Right ventricle myocardium superior (tissue), 1 donor: ENCODE data around the gene VIM. TPM values are rescaled to one million over a fixed set of nuclear protein-coding genes. Genes with fewer than 3 reads are reported as not detected.

Experiments used
- ATAC-seq: fragments of 200-7000 bp; cut with Tn5 transposase; one replicate; pipeline ENCODE4 v1.9.1; 2020; ENCODE audit warnings: mild to moderate bottlenecking; ENCODE audit not compliant: poor library complexity
- DNase-seq: peaks from one replicate; pipeline ENCODE4 v3.0.0-alpha.2; 2020
- intact Hi-C: fragments of 100-400 bp; cut with DNase I; formaldehyde crosslinking; loops from one replicate; pipeline ENCODE4 v1.11.2; 2022
- long read RNA-seq: library from polyadenylated mRNA; unstranded; transcript quantifications from one replicate; pipeline ENCODE4 v2.0.0, GENCODE V29; 2021
- total RNA-seq: library from RNA; stranded (reverse); fragmentation: NEBNext Ultra II Directional; extraction: Animal tissue kit (Norgen Biotek cat#: 25700); gene quantifications from one replicate; pipeline ENCODE4 v1.2.1, GENCODE V29; 2021
- donor health status: DM: no; HTN: yes; CAD: no; lungs with severe emphysema.

Gene VIM
- 364 TPM for total RNA-seq
- long read RNA-seq, transcript VIM-201 (9 exons, 1,868 nt) = major isoform, 761 of 788 reads
- long read RNA-seq, partial matches to known transcripts = 10 of 788 reads
- long read RNA-seq, other reads (novel, unspliced or antisense) = 16 of 788 reads

- ATAC-seq = peak; percentile 70
- intact Hi-C loops = no loop called here
These were observed at the start of gene VIM for GRCh38 chr10:17228091-17229015. Gene VIM (plus strand): TSS chr10:17228241. CDS start chr10:17229423, 1,182 bp downstream.

GRCh38 chr10:17179002-17179401, 49.0 kb upstream of the VIM start:
- intact Hi-C loops = no loop called here
- ATAC-seq (no peak), DNase-seq (no peak)

More at GRCh38 chr10:17228091-17229015, at the start of gene VIM:
- DNase-seq = peak; percentile 92

- DNase-seq = no peak
- intact Hi-C loops = no loop called here
- ATAC-seq = no peak
These were observed 46.9 kb upstream of the VIM start for GRCh38 chr10:17181110-17181509.

GRCh38 chr10:17181751-17182150, 46.3 kb upstream of the VIM start:
- DNase-seq (no peak), ATAC-seq (no peak)
- intact Hi-C loops = no loop called here

- ATAC-seq (no peak), DNase-seq (no peak)
- intact Hi-C loops = no loop called here
These were observed 44.9 kb upstream of the VIM start for GRCh38 chr10:17183110-17183509.

- DNase-seq (no peak), ATAC-seq (no peak)
- intact Hi-C loops = no loop called here
These were observed 42.2 kb upstream of the VIM start for GRCh38 chr10:17185873-17186272.

GRCh38 chr10:17188644-17189172, 39.3 kb upstream of the VIM start:
- intact Hi-C loops = no loop called here
- DNase-seq (no peak), ATAC-seq (no peak)

- ATAC-seq = no peak
- intact Hi-C loops = no loop called here
- no peak for DNase-seq
These were observed 37.4 kb upstream of the VIM start for GRCh38 chr10:17190602-17191001.

GRCh38 chr10:17195083-17195482, 33.0 kb upstream of the VIM start:
- intact Hi-C loops = no loop called here
- no peak for DNase-seq
- no peak for ATAC-seq

GRCh38 chr10:17196045-17196444, 32.0 kb upstream of the VIM start:
- no peak for ATAC-seq
- intact Hi-C loops = no loop called here
- DNase-seq = no peak

GRCh38 chr10:17196573-17196972, 31.5 kb upstream of the VIM start:
- DNase-seq = no peak
- intact Hi-C loops = no loop called here
- ATAC-seq = no peak

GRCh38 chr10:17199351-17199804, 28.7 kb upstream of the VIM start:
- no peak for ATAC-seq
- DNase-seq = no peak
- intact Hi-C loops = no loop called here

- no peak for DNase-seq
- ATAC-seq = no peak
- intact Hi-C loops = no loop called here
These were observed 27.8 kb upstream of the VIM start for GRCh38 chr10:17200001-17200911.

GRCh38 chr10:17200912-17201793, 26.9 kb upstream of the VIM start, which contains the start of gene TRDMT1:
Gene TRDMT1 (minus strand): TSS chr10:17201672. CDS start chr10:17201634, 38 bp downstream.
- intact Hi-C loops = no loop called here
- peak; percentile 100 for ATAC-seq

GRCh38 chr10:17201794-17202116, 26.3 kb upstream of the VIM start:
- DNase-seq = no peak
- intact Hi-C loops = no loop called here
- no peak for ATAC-seq

More at GRCh38 chr10:17200912-17201793, 26.9 kb upstream of the VIM start, which contains the start of gene TRDMT1:
- peak; percentile 92 for DNase-seq

- no peak for DNase-seq
- no peak for ATAC-seq
- intact Hi-C loops = no loop called here
These were observed 25.5 kb upstream of the VIM start for GRCh38 chr10:17202506-17202905.

GRCh38 chr10:17202999-17203398, 25.0 kb upstream of the VIM start:
- intact Hi-C loops = no loop called here
- DNase-seq = no peak
- ATAC-seq = no peak

- DNase-seq (no peak), ATAC-seq (no peak)
- intact Hi-C loops = no loop called here
These were observed 24.6 kb upstream of the VIM start for GRCh38 chr10:17203416-17203815.
